Caco-2 (cell line): ENCODE results near the gene HOXA6. TPM values are rescaled to one million over a fixed set of nuclear protein-coding genes. Genes with fewer than 3 reads are reported as not detected.

Source experiments
- BruUV-seq: library from RNA; stranded (reverse); fragments of 400-500 nt; replicated peaks from 2 replicates; lab custom pipeline; 2021; lab: Mats Ljungman, UMichigan
- CTCF ChIA-PET: fragments of 300-600 bp; sonication (Branson Sonifier 250); formaldehyde crosslinking; loops from one replicate; lab custom pipeline; 2022; ENCODE audit warnings: antibody characterized with exemption; lab: Charles Lee
- POLR2A ChIA-PET: fragments of 300-600 bp; sonication (Branson Sonifier 250); formaldehyde crosslinking; loops from one replicate; lab custom pipeline; 2022; ENCODE audit warnings: antibody characterized with exemption; lab: Charles Lee
- DNase-seq, 2 experiments: peaks; one replicate each; pipeline versions ENCODE4 v3.0.0 to v3.0.0-alpha.2; 2020 to 2022
- H3K27me3 ChIP-seq: replicated peaks from 2 replicates; pipeline ENCODE4 v1.6.0; 2011; ENCODE audit warnings: low read length; ENCODE audit not compliant: control insufficient read depth, insufficient read depth
- H3K36me3 ChIP-seq: 2 replicates; pipeline ENCODE4 v1.5.1; 2011; ENCODE audit warnings: low read length; ENCODE audit not compliant: control insufficient read depth, insufficient read depth
- H3K4me1 ChIP-seq: fragments of 250-450 bp; sonication (Bioruptor Pico); 2 replicates; pipeline ENCODE4 v1.5.1; 2020; ENCODE audit warnings: mild to moderate bottlenecking
- H3K4me3 ChIP-seq: 2 replicates; pipeline ENCODE4 v1.5.1; 2011; ENCODE audit warnings: low read depth, mild to moderate bottlenecking, control low read depth, low read length
- H3K9me3 ChIP-seq: fragments of 250-450 bp; sonication (Bioruptor Pico); 2 replicates; pipeline ENCODE4 v1.5.1; 2020; ENCODE audit warnings: mild to moderate bottlenecking, moderate library complexity
- H3K27ac Mint-ChIP-seq: one replicate; pipeline ENCODE4 v1.8.0; 2022; ENCODE audit warnings: mixed read lengths; ENCODE audit not compliant: unreplicated experiment
- H3K27me3 Mint-ChIP-seq: one replicate; pipeline ENCODE4 v1.8.0; 2022; ENCODE audit warnings: mixed read lengths; ENCODE audit not compliant: insufficient read depth, unreplicated experiment
- H3K36me3 Mint-ChIP-seq: one replicate; pipeline ENCODE4 v1.8.0; 2022; ENCODE audit warnings: mild to moderate bottlenecking, mixed read lengths; ENCODE audit not compliant: insufficient read depth, unreplicated experiment
- H3K4me1 Mint-ChIP-seq: one replicate; pipeline ENCODE4 v1.8.0; 2022; ENCODE audit warnings: low read depth, mixed read lengths; ENCODE audit not compliant: unreplicated experiment
- H3K4me3 Mint-ChIP-seq: one replicate; pipeline ENCODE4 v1.8.0; 2022; ENCODE audit warnings: mild to moderate bottlenecking, moderate library complexity, mixed read lengths; ENCODE audit not compliant: unreplicated experiment
- H3K9me3 Mint-ChIP-seq: one replicate; pipeline ENCODE4 v1.8.0; 2022; ENCODE audit warnings: mixed read lengths; ENCODE audit not compliant: unreplicated experiment
- CTCF ChIP-seq, 2 experiments: fragments of 200-600 bp in 1 of 2; IDR thresholded peaks; 1 replicate in 1 of 2; 2 replicates in 1 of 2; pipeline versions ENCODE4 v1.5.1 to v1.8.0; 2011 to 2022; ENCODE audit warnings: antibody characterized with exemption in 1 of 2, control low read depth in 1 of 2, inconsistent platforms in 1 of 2, low read depth in 1 of 2, low read length in 1 of 2, mild to moderate bottlenecking in 1 of 2, moderate library complexity in 1 of 2; ENCODE audit not compliant: insufficient read depth in 1 of 2, severe bottlenecking in 1 of 2, unreplicated experiment in 1 of 2
- intact Hi-C: fragments of 100-400 bp; cut with micrococcal nuclease; formaldehyde crosslinking; loops from one replicate; pipeline ENCODE4 v1.10.0; 2022; ENCODE audit not compliant: unreplicated experiment
- total RNA-seq: library from RNA; stranded (reverse); gene quantifications from 2 replicates; pipeline ENCODE4 v1.2.3, GENCODE V29; 2022

The HOXA6 gene
- total RNA-seq, 1 experiment from 2014 or later = 5.6 TPM

- Histone ChIP-seq H3K27me3 (no peaks in the 10 kb centered on the region), H3K4me1 (peaks cover 30% of the 10 kb centered on the region), H3K36me3 (no peaks in the 10 kb centered on the region; the same call in 1 of the 2 replicates), H3K9me3 (no peaks in the 10 kb centered on the region), H3K4me3 (no peak overlapping the region)
- Mint-ChIP-seq H3K4me3 (peak overlapping the region; percentile 85), H3K9me3 (no peaks in the 10 kb centered on the region), H3K36me3 (peaks cover 30% of the 10 kb centered on the region), H3K4me1 (peaks cover 11% of the 10 kb centered on the region), H3K27me3 (no peaks in the 10 kb centered on the region), H3K27ac (peak overlapping the region; percentile 75)
- intact Hi-C loops = loop anchor here (1.0 kb wide), 2 partner anchors 13 kb away; no protein-coding TSS in a partner anchor
- DNase-seq = no peak
- no peak for TF ChIP-seq CTCF (IDR thresholded peaks at IDR 0.05; ENCODE audit: insufficient read depth in 1 of 2, low read depth in 1 of 2, low read length in 1 of 2, severe bottlenecking in 1 of 2, unreplicated experiment in 1 of 2)
- BruUV-seq = no TSS peak
- CTCF ChIA-PET = no interaction called here
- POLR2A ChIA-PET = interaction anchor here (1.3 kb wide), 1 partner anchor 11 kb away, joined by 6 read pairs; no protein-coding TSS in a partner anchor
Observed at GRCh38 chr7:27109466-27110185, 37.9 kb downstream of the HOXA6 start.

GRCh38 chr7:27108390-27109127 lies 39.0 kb downstream of the HOXA6 start:
- H3K27me3 Mint-ChIP-seq = no peaks in the 10 kb centered on the region
- no peak for TF ChIP-seq CTCF (IDR thresholded peaks at IDR 0.05; ENCODE audit: insufficient read depth in 1 of 2, low read depth in 1 of 2, low read length in 1 of 2, severe bottlenecking in 1 of 2, unreplicated experiment in 1 of 2)
- Histone ChIP-seq H3K36me3 (no peaks in the 10 kb centered on the region; the same call in 1 of the 2 replicates), H3K4me3 (no peak overlapping the region), H3K9me3 (no peaks in the 10 kb centered on the region), H3K27me3 (no peaks in the 10 kb centered on the region), H3K4me1 (peaks cover 27% of the 10 kb centered on the region)
- BruUV-seq = no TSS peak
- no peak for DNase-seq
- intact Hi-C loops = no loop called here
- no peak overlapping the region for H3K4me3 Mint-ChIP-seq
- ChIA-PET CTCF (no interaction called here), POLR2A (no interaction called here)
- H3K27ac Mint-ChIP-seq = no peak overlapping the region
- no peaks in the 10 kb centered on the region for H3K9me3 Mint-ChIP-seq
- H3K36me3 Mint-ChIP-seq = peaks cover 30% of the 10 kb centered on the region
- H3K4me1 Mint-ChIP-seq = peaks cover 6% of the 10 kb centered on the region
